GM21723 (cell line): Measurements from ENCODE around the gene ARMC7.
A peak's percentile ranks its signal among the peaks of the same experiment; 100 is the strongest.

Source experiments
- ATAC-seq: cut with Tn5 transposase; IDR thresholded peaks from one replicate; pipeline ENCODE4 v1.9.1; 2021; ENCODE audit warnings: mild to moderate bottlenecking, moderate library complexity; ENCODE audit not compliant: unreplicated experiment

Gene ARMC7

GRCh38 chr17:75077496-75078283 lies 32.1 kb upstream of the ARMC7 start:
- ATAC-seq: no peak

- no peak for ATAC-seq
These were observed 31.3 kb upstream of the ARMC7 start for GRCh38 chr17:75078284-75079022.

- no peak for ATAC-seq
These were observed 30.8 kb upstream of the ARMC7 start for GRCh38 chr17:75079023-75079373.

GRCh38 chr17:75081611-75082540 lies 27.9 kb upstream of the ARMC7 start:
- no peak for ATAC-seq

GRCh38 chr17:75082683-75083082 lies 27.1 kb upstream of the ARMC7 start:
- ATAC-seq: no peak

- ATAC-seq: no peak
These were observed 25.6 kb upstream of the ARMC7 start for GRCh38 chr17:75084039-75084660.

GRCh38 chr17:75086496-75087181 lies 23.1 kb upstream of the ARMC7 start:
- no peak for ATAC-seq

GRCh38 chr17:75087182-75087557 lies 22.6 kb upstream of the ARMC7 start:
- peak; percentile 12 for ATAC-seq

- ATAC-seq: peak; percentile 72
These were observed 22.0 kb upstream of the ARMC7 start, which contains the start of gene SLC16A5 for GRCh38 chr17:75087558-75088453. TSS of gene SLC16A5 (plus strand) at chr17:75087954. CDS start at chr17:75093637, 5,683 bp downstream.

- ATAC-seq: no peak
These were observed 21.0 kb upstream of the ARMC7 start for GRCh38 chr17:75088465-75089417.

GRCh38 chr17:75090871-75091854 lies 18.6 kb upstream of the ARMC7 start:
- ATAC-seq: no peak

- ATAC-seq: no peak
These were observed 17.9 kb upstream of the ARMC7 start for GRCh38 chr17:75091855-75092327.

GRCh38 chr17:75093548-75094158 lies 16.1 kb upstream of the ARMC7 start:
- ATAC-seq: no peak

- no peak for ATAC-seq
These were observed 14.8 kb upstream of the ARMC7 start for GRCh38 chr17:75094871-75095399.

GRCh38 chr17:75096082-75096625 lies 13.6 kb upstream of the ARMC7 start:
- ATAC-seq: no peak

GRCh38 chr17:75097865-75098264 lies 11.9 kb upstream of the ARMC7 start:
- no peak for ATAC-seq
